HG03175 (cell line): ENCODE data around the gene MED26.

ENCODE experiments used
- ATAC-seq: cut with Tn5 transposase; IDR thresholded peaks from one replicate; pipeline ENCODE4 v1.9.1; 2021; ENCODE audit warnings: mild to moderate bottlenecking, moderate library complexity; ENCODE audit not compliant: unreplicated experiment

Gene MED26

DNA sequence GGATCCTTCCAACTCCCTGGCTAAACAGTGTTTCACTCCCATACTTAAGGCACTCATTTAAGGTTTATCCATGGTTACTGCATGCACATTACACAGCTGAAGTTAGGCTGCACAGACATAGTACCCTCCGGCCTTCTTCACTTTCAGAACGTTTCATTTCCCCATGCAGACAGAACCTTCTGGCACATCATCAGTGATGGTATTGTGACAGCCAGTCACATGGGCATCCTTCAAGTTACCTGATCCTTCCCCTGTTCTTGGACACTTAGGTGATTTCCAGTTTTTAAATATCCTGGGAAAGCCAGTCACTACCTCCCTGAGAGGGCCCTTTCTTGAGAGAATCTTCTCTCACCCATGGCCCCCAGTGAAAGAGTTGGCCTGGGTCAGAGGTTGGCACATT, 22.8 kb upstream of the MED26 start:
- no peak for ATAC-seq

DNA sequence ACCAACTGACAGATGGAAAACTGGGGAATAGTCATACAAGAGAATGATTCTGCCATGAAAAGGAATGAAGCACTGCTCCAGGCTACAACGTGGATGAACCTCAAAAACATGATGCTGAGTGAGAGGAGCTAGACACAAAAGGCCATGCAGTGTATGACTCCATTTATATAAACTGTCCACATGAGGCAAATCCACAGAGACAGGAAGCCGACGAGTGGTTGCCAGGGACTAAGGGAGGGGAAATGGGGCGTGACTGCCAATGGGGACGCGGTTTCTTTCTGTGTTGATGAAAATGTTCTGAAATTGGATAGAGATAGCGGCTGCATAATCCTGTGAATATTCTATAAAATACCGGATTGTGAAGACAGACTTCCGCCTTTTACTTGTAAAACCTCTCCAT, 21.7 kb upstream of the MED26 start:
- no peak for ATAC-seq

DNA sequence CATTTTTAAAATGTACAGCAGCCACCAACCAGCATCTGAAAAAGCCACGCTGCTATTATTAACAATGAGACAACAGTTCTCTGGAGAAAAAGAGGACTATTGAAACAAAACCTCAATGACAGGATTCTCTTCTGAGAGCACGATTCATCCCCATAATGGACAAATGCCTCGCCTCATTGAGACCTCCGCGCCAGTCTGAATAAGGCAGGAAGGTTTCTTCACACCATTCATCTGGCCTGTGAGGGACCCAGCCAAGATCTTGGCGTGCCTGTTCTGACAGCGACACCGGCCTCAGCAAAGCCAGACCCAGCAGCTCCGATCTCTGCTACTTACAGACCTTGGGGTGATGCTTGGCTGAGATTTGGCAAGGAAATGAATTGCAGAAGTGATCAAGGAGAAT, 17.1 kb upstream of the MED26 start:
- no peak for ATAC-seq

DNA sequence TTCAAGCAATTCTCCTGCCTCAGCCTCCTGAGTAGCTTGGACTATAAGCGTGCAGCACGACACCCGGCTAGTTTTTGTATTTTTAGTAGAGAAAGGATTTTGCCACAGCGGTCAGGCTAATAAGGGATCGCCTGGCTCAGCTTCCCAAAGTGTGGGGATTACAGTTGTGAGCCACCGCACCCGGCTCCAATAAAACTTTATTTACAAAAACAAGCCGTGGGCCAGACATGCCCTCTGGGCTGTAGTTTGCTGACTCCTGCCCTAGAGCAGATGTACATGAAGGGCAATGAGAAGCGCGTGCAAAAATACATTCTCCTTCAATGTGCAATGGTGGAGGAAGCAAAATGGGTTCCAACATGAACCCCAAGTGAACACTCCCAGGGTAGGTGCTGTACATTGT, 13.7 kb upstream of the MED26 start:
- no peak for ATAC-seq

DNA sequence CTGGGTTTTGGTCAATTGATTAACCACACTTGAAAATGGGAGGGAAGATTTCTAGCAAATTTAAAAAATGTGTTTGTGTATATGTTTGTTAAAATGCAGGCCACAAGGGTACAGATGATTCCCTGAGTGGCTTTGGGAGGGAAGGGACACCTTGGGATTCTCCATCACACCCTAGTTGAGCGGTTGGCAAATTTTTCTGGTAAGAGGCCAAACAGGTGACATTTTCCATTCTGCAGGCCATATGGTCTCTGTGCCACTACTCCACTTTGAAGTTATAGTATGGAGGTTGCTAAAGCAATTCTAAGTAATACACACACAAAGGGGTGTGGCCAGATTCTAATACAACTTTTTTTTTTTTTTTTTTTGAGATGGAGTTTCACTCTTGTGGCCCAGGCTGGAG, 12.9 kb upstream of the MED26 start:
- no peak for ATAC-seq

DNA sequence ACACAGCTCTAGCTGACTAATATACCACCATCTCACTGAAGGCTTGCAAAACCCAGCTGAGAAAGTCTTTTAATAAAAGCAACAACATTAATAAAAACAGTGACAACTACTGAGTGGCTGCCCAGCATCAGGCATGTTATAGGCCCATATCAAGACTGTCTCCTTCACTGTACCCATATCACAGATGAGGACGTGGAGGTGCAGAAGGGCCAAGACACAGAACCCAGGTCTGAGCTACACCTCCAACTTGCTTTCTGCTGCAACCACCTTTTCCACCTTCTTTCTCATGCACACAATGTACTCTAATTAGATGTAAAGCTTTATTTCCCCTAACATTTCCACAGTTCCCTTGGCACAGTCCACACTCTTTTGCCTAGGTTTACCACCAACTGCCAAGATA, 10.7 kb upstream of the MED26 start:
- ATAC-seq: no peak

DNA sequence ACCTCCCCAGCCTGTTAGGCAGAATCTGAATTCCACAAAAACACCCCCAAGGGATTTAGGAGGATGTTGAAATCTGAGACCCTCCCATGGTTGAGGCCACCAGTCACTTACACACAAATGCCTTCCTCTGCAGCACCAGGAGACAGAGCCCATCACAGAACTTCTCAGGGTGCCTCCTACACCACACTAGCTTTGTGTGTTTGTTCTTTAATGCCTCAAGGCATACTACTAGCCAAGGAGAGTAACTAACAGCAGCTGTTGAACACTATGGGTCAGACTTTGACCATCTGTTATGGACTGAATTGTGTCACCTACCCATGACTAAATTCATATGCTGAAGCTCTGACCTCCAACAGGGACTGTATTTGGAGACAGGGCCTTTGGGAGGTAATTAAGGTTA, 9.5 kb upstream of the MED26 start:
- no peak for ATAC-seq

DNA sequence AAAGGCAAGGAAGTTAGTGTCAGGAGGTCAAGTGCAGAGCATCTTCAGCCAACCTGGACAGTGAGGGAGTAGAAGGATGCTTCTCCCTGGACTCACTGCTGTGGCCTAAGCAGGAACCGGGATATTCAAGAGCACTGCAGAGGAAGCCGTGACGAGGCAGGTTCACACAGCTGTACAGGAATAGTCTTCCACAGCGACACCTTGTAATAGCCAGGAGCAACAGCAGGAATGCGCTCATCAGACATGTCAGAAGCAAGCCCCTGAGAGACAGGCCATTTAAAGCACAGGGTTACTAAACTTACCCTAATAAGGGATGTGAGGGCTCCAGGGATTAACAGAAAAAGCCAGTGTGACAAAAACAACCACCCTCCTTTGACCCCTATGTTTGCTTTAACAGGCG, 3.5 kb upstream of the MED26 start:
- no peak for ATAC-seq

DNA sequence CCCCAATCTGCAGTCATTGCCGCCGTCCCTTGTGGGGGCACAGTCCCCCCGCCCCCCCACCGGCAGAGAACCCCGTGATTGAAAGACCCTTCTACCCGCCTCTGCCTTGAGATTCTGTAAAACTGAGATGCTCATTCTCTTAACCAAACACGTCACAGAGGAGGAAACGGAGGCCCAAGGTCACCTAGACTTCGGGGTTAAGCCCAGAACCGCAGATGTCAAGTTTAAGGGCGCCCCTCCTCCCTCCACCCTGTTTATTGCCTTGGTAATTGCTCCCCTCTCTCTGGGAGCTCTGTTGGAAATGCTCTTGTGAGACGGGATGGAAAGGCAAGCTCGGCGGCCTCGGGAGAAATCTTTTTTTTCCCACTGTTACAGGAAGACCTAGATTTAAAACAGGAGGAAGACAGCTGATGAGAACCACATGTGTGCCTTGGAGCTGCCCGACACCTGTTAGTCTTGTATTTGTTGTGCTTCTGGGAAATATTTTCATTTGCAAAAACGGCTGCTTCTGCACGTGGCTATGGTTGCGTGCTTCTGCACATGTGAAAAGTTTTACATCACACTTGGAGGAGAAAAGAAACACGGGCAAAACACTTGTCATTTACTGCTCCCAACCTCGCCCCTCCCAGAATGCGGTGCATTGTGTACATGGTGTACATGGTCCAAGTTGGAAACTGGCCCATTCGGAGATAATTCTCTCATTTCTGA, 1.1 kb upstream of the MED26 start:
- ATAC-seq: no peak

DNA sequence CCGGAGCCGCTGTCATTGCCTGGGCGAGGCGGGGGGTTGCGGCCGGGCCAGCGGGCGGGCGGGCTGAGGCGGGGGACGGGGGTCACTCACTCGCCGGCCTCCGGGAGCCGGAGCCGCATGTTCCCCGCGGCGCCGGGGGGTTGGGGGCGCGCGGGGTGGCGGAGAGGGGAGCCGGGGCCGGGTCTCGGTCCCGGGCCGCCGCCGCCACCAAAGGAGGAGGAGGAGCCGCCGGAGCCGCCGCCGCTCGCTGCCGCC, 149 bp downstream of the MED26 start:
- no peak for ATAC-seq

DNA sequence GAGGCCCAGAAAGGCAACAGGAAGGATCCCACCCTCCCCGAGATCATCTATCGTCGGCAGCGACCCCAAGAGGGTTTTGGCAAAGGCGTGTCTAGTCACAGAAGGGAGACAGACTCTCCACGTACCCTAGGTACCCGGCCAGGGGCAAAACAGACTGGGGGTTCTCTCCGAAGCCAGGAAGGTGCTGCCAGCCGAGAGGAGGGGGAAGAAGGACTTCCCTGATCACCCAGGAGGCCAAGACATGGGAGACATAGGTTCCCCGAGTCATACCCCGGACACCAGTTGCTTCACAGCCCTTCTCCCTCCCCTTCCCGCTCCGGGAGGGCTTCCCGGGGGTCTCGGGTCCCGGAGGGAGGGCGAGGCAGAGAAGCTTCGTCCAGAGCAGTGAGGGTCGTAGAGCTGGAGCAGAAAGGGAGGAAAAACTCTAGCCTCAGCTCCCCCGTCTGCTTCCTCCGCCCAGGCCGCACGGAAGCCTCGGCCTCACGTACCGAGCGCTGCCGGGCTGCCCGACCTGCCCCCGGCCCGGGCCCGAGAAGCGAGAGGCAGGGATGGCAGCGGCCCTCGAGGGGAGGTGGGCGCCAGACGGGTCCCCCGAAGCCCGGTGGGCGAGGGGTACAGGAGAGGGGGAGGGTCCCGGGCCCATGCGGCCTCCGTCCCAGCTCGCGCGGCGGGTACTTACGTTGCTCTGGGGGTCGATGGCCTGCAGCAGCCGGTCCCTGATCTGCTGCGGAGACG, 644 bp downstream of the MED26 start:
- no peak for ATAC-seq

DNA sequence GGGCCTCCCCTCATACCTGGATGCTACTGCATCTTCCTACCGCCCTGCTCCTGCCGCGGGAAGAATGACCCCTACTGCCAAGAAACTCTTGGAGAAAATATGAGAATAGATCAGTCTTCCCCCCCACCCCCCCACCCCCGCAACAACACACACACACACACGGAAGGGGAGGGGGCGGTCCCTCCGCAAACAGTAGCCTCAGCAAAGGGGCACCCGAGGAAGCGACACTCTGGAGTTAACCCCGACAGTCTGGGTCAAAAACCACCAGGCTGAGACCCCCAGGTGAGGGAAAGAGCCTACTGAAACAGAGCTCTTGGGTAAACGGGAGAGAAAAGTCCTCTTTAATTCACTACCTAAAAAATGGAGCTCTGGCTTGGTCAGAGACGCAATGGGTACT, 1.2 kb downstream of the MED26 start:
- ATAC-seq: no peak

DNA sequence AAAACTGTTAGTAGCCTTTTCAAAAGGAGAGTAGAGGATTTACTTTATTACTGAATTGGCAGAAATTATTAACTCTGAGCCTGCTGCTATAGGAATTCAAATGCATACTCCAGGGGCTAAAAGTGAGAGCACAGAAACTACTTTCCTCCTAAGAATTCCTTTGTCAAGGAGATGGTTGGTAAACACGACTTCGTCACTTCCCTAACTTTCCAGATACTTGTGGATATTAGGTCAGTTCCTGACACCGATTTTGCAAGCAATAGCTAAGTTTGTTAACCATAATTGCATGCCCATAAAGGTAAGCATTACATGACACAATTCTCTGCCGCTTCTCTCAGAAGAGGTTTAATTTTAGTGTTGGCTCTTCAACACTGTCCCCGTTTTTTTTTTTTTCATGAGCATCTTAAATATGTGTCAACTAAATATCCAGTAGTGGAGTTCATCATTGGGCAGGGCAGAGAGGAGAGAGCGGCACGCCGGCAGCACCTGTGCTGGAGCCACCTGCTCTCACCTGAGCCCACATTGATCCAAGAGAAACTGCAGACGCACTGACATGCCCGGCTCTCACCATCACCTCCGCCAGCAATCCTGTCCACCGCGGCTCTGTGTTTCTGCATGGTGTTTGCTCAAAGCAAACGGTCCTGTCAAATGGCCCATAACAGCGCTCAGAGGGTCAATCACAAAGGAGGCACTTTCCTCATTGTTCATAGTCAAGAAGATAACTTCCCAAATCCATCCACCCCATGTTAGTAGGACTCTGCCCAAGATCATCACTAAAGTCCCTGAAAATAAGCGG, 2.6 kb downstream of the MED26 start:
- ATAC-seq: no peak

DNA sequence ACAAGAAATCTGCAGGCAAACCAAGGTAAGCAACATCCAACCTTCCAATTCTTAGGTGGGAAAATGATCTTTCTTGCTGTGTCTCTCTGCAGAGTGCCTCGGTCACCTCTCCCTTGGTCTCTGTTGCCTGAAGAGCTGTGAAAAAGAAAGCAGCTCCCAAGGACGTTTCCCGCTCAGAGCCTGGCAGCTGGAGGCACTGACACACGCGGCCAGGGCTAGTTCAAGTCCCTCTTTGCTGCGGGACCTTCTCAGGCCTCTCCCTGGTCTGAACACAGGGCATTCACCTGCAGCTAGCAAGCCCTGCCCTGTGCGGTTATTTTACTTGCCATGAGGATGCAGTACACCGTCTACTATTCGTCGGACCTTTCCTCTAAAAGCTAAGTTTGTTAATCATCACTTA, 3.8 kb downstream of the MED26 start:
- no peak for ATAC-seq

DNA sequence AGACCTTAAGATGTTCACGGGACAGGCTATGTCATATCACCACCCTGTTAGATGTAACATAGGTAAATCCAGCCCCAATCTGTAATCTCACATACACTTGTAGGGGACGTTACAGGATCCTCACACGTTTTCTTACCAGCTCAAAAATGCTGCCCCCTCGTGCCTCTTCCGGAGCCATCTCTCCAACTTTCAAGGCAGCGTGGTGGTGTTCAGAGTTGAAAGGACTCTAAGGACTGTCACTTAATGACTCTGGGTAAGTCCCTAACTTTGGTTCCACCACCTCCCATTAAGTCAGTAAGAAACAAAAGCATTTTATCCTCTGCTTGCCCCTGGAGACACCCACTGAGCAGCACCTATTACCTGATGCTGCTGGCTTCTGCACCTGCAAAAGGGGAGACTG, 4.4 kb downstream of the MED26 start:
- no peak for ATAC-seq

DNA sequence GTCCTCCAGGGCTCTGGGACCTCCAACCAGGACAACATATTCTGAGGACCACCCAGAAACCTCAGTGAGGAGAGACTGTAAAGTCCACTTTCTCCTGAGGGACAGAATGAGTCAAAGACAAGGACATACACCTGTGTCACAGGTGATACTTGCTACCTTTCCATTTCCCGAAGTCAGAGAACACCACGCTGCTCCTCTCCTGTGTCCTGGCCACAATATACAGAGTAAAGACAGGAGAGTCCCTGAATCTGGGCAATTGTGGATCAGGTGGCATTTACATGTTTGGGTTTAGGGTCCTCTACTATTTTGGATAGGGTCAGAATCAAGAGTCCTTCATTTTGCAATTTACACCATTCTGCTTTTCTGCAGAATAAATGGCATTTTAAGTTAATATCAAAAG, 4.9 kb downstream of the MED26 start:
- ATAC-seq: no peak

DNA sequence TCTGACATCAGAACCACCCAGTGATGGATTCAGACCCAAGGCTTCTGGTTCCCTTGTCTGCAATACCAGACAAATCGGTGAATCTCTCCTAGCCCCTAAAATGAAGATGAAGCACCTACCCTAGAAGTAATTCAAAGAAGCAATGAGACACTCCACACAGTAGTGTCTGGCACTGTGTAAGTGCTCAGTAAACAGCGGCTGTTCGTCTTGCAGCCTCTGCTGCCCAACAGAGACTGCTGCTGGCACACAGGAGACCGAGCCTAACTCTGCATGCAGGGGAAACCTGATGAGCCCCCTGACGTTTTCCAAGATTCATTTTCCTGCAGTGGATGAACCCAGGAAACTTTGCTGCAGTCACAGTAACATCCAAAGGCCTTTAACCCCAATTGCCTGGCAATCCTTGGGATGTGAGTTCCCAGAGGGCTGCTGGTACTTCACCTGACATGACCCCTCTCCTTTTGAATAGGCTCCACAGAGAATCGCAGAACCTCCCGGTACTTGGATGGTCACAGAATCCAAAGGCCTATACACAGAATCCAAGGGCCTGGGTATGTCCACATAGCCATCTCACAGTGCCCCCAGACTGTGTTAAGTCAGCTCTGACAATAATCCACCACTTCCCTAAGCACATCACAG, 6.7 kb downstream of the MED26 start:
- no peak for ATAC-seq

DNA sequence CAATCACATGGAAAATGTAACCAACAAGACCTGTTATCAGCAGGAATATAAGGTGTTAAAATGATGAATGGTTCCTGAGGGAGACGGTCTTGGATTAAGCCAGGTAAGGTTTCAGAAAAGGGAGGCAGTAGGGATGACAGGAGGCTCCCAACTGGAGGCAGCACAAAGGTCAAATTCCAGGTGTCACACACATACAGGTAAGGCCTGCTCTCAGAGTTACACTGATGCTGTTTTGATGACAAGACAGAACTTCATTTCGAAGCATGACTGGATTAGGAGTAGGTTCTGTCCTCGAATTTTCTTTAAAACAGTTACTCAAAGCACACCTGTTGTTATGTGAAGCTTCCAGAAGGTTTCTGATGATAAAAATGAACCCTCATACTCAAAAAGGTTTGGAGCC, 7.4 kb downstream of the MED26 start:
- no peak for ATAC-seq

DNA sequence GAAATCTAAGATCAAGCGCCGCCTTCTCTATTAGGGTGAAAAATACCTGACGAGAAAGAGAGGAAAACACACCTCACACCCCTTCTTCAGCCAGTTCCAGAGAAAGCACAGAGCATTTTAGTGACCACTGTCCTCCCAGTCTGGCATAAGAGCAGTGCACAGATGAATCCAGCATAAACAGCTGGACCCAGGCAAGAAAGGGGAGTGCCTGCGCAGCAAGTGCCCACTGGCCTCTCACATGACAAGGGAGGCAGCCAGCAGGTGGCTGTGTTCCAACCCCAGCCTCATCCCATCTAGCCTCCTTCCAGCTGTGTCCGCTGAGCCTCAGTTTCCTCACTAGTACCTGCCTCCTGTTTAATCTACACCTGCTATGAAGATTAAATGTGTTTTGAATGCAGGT, 8.0 kb downstream of the MED26 start:
- no peak for ATAC-seq

DNA sequence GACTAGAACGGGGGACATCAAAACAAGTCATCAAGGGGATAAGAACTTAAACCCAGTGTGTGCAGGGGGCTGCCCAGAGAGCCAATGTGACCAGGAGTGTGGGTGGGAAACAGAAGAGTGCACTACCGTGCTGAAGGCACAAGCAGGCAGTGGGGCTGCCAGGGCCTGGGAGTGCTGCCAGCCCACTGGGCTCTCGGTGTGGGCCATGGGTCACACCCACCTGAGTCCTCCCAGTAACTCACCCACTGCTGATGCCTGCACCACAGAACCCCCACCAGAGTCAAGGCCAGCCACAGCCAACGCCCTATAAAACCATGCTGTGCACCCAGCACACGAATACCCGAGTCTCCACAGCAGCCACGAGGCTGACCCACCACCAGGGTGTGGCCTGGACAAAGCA, 8.5 kb downstream of the MED26 start:
- ATAC-seq: no peak

DNA sequence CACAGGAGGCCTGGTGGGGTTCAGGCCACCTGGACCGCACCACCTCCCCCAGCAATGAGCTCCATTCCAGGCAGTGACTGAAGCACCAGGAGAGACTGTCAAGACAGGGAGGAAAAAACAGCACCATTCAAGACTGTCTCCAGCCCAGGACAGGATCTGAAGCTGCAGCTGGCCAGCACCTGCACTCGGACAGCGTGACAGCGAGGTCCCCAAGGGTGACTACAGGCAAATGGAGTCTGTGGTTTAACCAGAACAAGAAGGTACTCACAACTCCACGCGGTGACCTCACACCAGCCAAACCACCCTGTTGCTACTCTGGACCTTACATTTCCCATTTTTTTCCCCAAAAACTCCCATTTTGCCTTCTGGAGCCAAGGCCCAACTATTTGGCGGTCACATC, 9.8 kb downstream of the MED26 start:
- ATAC-seq: no peak

DNA sequence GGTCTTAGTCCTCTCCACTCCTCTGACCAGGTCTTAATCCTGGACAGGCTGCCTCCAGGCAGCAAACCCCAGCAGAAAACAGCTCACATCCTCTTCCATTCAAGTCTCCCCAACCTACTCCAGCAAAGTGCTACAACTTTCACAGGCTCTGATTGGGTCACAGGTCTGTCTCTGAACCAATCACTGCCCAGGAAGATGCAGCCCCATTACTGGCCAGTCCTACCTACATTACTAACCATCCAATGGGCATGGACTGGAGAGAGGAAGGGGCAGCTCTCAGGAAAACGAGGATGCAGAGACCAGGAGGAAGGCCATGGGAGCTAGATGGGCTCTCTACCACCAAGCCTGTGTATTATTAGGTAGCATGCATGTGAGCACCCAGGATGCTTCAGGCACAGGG, 12.2 kb downstream of the MED26 start:
- no peak for ATAC-seq
